ENCODE results near the gene DPYD.

The DPYD gene

GRCh38 chr1:97630948-97631347 is 289.9 kb downstream of the DPYD start:
- DNase-seq (no peak), ATAC-seq (replicated peaks) (no peak)
- Mint-ChIP-seq H3K36me3 (ENCODE audit: insufficient read depth) (no peaks in the 10 kb centered on the region), H3K27me3 (no peaks in the 10 kb centered on the region), H3K4me3 (no peak overlapping the region), H3K9me3 (no peaks in the 10 kb centered on the region), H3K4me1 (ENCODE audit: low read depth in 2 of 2) (peaks cover 3 to 4% of the 10 kb centered on the region in 2 donors), H3K27ac (no peak overlapping the region)

- no peak overlapping the region for H3K27ac Mint-ChIP-seq
- no peak for DNase-seq
- no peaks in the 10 kb centered on the region for H3K27me3 Mint-ChIP-seq
These were observed 290.6 kb downstream of the DPYD start for GRCh38 chr1:97630281-97630680.

GRCh38 chr1:97623220-97623619 is 297.6 kb downstream of the DPYD start:
- Mint-ChIP-seq H3K27ac (no peak overlapping the region), H3K4me1 (ENCODE audit: low read depth in 2 of 2) (peaks cover 1 to 3% of the 10 kb centered on the region in 2 donors), H3K9me3 (no peaks in the 10 kb centered on the region), H3K27me3 (no peaks in the 10 kb centered on the region), H3K36me3 (ENCODE audit: insufficient read depth) (no peaks in the 10 kb centered on the region), H3K4me3 (no peak overlapping the region)
- ATAC-seq (replicated peaks): no peak
- no peak for DNase-seq

More at GRCh38 chr1:97630281-97630680, 290.6 kb downstream of the DPYD start:
- no peaks in the 10 kb centered on the region for H3K36me3 Mint-ChIP-seq (ENCODE audit: insufficient read depth)
- H3K9me3 Mint-ChIP-seq: no peaks in the 10 kb centered on the region
- H3K4me3 Mint-ChIP-seq: no peak overlapping the region
- ATAC-seq (replicated peaks): no peak
- peaks cover 3 to 4% of the 10 kb centered on the region in 2 donors for H3K4me1 Mint-ChIP-seq (ENCODE audit: low read depth in 2 of 2)

DNA sequence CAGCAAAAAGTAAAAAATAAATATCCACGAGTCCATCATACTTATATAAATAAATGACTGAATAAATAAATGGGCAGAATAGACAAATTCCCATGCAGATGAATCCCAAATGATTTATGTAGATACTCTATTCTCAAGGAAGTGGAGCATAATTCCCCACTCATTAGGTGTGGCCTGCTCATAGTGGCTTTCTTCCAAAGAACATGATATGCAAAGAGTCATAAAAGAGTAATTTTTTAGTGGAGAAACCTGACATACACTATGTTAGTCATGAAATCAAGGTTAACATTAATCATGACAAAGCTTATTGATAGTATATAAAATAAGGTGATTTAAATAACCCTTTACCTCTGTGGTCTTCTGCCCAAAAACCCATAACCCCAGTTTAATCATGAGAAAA is 298.9 kb downstream of the DPYD start:
- no peak for DNase-seq
- Mint-ChIP-seq H3K27ac (no peak overlapping the region), H3K9me3 (no peaks in the 10 kb centered on the region), H3K4me3 (no peak overlapping the region), H3K36me3 (ENCODE audit: insufficient read depth) (no peaks in the 10 kb centered on the region), H3K27me3 (no peaks in the 10 kb centered on the region), H3K4me1 (ENCODE audit: low read depth in 2 of 2) (peaks cover 1 to 3% of the 10 kb centered on the region in 2 donors)
- no peak for ATAC-seq (replicated peaks)

DNA sequence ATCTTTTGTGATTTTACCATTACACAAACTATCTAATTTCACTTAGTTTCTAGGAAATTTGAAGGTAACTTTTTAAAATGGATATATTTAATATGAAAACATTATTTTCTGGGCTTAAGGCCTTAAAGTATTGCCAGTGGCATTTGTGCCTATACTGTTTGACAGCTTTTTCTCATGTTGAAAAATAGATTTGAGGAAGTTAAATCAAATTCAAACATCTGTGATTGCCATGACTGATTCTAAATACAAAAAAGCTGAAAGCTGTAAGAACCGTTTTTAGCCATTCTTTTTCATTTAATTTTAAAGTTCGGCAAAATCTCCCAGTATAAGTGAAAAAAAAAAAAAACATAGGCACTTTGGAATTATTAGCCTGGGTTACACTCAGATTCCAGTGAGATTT is 301.1 kb downstream of the DPYD start:
- ATAC-seq (replicated peaks) (no peak), DNase-seq (no peak)
- H3K4me3 Mint-ChIP-seq: no peak overlapping the region
- no peaks in the 10 kb centered on the region for H3K36me3 Mint-ChIP-seq (ENCODE audit: insufficient read depth)
- no peaks in the 10 kb centered on the region for H3K27me3 Mint-ChIP-seq
- no peak overlapping the region for H3K27ac Mint-ChIP-seq
- no peaks in the 10 kb centered on the region for H3K9me3 Mint-ChIP-seq
- peaks cover 0 to 3% of the 10 kb centered on the region in 2 donors for H3K4me1 Mint-ChIP-seq (ENCODE audit: low read depth in 2 of 2)

DNA sequence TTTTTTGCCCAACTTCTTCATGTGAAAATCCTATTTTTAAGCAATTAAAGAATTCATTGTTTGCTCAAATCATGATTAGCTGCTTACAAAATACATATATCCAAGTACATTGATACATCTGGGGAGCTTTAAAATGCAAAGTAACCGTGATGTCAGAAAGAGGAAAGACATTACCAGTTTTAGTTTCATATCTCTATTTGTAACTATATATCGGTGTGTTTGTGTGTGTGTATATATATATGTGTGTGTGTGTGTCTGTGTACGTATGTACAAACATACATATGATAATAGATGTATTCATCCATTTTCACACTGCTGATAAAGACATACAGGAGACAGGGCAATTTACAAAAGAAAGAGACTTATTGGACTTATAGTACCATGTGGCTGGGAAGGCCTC is 310.1 kb downstream of the DPYD start:
- H3K27ac Mint-ChIP-seq: peak overlapping the region in 1 of 2 donors; percentile 36
- DNase-seq: no peak
- no peak for ATAC-seq (replicated peaks)
- H3K27me3 Mint-ChIP-seq: no peaks in the 10 kb centered on the region
- H3K36me3 Mint-ChIP-seq (ENCODE audit: insufficient read depth): peaks cover 4% of the 10 kb centered on the region
- H3K4me3 Mint-ChIP-seq: no peak overlapping the region
- no peaks in the 10 kb centered on the region for H3K9me3 Mint-ChIP-seq
- H3K4me1 Mint-ChIP-seq (ENCODE audit: low read depth in 2 of 2): peaks cover 6 to 15% of the 10 kb centered on the region in 2 donors

DNA sequence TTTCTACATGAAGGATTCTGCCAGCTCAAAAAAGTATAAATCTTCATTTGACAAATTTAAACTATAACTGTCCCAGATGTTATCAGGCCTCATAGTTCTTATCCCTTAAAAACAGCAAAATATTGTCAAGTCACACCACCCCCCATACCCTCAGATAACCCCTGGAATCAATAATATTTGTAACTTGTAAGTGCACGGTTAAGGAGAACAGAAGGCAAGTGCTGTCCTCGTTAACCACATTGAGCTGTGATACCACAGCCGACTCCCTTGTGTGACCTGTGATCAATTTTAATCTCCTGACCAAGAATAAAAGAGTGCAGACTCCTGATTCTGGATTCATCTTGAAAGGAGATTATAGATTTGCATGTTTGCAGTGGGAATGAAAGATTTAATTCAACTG is 310.7 kb downstream of the DPYD start:
- ATAC-seq (replicated peaks) (no peak), DNase-seq (no peak)
- Mint-ChIP-seq H3K27ac (no peak overlapping the region), H3K27me3 (no peaks in the 10 kb centered on the region), H3K4me3 (no peak overlapping the region), H3K9me3 (no peaks in the 10 kb centered on the region), H3K4me1 (ENCODE audit: low read depth in 2 of 2) (peaks cover 6 to 15% of the 10 kb centered on the region in 2 donors), H3K36me3 (ENCODE audit: insufficient read depth) (peaks cover 4% of the 10 kb centered on the region)

DNA sequence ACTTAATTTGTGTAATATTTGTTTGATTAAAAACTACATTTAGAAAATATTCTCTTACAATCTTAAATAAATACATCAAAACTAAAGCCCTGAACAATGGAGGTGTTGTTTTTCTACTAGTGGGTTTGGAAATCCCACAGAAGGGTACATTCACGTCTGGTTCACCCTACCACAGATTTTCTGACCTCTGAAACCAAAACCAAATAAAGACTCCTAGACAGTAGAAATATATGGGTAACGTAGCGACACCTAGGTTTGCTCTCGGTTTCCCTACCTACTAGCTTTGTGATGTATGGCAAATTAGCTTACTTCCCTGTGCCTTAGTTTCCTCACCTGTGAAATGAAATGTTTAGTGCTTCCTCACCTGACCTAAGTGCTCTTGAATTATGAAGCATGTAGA is 312.6 kb downstream of the DPYD start:
- no peaks in the 10 kb centered on the region for H3K9me3 Mint-ChIP-seq
- no peak overlapping the region for H3K4me3 Mint-ChIP-seq
- H3K27ac Mint-ChIP-seq: no peak overlapping the region
- H3K4me1 Mint-ChIP-seq (ENCODE audit: low read depth in 2 of 2): peaks cover 6 to 15% of the 10 kb centered on the region in 2 donors
- H3K27me3 Mint-ChIP-seq: no peaks in the 10 kb centered on the region
- peaks cover 6% of the 10 kb centered on the region for H3K36me3 Mint-ChIP-seq (ENCODE audit: insufficient read depth)
- ATAC-seq (replicated peaks) (no peak), DNase-seq (no peak)

DNA sequence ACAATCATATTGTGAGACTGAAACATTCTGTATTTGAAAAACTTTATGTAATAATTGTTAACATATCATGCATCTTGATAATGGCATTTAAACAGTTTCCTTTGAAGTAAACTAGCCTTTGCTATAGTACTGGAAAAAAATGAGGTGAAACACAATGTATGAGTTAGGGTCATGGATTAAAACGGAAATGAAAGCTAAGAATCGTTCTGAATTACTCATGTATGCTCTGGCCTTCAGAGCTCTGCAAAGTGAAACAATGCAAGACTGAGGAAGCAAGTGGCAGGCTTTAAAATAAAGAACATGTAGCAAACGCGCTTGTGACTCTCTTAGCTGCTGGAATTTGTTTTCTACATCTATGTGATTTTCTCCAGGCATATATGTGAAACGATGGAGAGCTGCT is 317.1 kb downstream of the DPYD start:
- no peak for ATAC-seq (replicated peaks)
- H3K9me3 Mint-ChIP-seq: no peaks in the 10 kb centered on the region
- peaks cover 0 to 5% of the 10 kb centered on the region in 2 donors for H3K4me1 Mint-ChIP-seq (ENCODE audit: low read depth in 2 of 2)
- peaks cover 3% of the 10 kb centered on the region for H3K36me3 Mint-ChIP-seq (ENCODE audit: insufficient read depth)
- no peak overlapping the region for H3K4me3 Mint-ChIP-seq
- H3K27ac Mint-ChIP-seq: no peak overlapping the region
- no peak for DNase-seq
- no peaks in the 10 kb centered on the region for H3K27me3 Mint-ChIP-seq

DNA sequence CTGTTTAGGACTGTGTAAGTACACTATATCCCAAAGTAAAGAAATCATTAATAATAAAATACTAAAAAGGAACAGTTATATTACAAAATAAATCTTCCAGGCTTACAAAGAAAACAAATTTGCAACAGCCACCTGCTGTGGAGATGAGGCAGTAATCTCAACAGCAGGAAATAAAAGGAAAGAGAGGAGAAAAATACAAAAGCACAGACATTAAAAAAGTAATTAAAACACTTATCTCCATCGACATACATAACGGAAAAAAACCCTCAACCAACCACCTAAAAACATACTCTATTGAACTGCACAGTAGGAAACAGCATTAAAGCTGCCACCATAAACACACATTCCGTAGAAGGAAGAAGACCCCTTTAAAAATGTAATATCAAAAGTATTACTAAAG is 317.6 kb downstream of the DPYD start:
- H3K4me3 Mint-ChIP-seq: no peak overlapping the region
- H3K27ac Mint-ChIP-seq: no peak overlapping the region
- ATAC-seq (replicated peaks): no peak

GRCh38 chr1:97599447-97599846 is 321.4 kb downstream of the DPYD start:
- H3K4me3 Mint-ChIP-seq: no peak overlapping the region
- no peak for ATAC-seq (replicated peaks)
- no peak for DNase-seq
- H3K27me3 Mint-ChIP-seq: no peaks in the 10 kb centered on the region
- no peak overlapping the region for H3K27ac Mint-ChIP-seq
- H3K9me3 Mint-ChIP-seq: no peaks in the 10 kb centered on the region
- H3K4me1 Mint-ChIP-seq (ENCODE audit: low read depth in 2 of 2): peaks cover 0 to 4% of the 10 kb centered on the region in 2 donors
- H3K36me3 Mint-ChIP-seq (ENCODE audit: insufficient read depth): peaks cover 3% of the 10 kb centered on the region

More for the DNA sequence above, 317.6 kb downstream of the DPYD start:
- no peaks in the 10 kb centered on the region for H3K27me3 Mint-ChIP-seq
- peaks cover 0 to 6% of the 10 kb centered on the region in 2 donors for H3K4me1 Mint-ChIP-seq (ENCODE audit: low read depth in 2 of 2)
- DNase-seq: no peak
- H3K9me3 Mint-ChIP-seq: no peaks in the 10 kb centered on the region
- peaks cover 3% of the 10 kb centered on the region for H3K36me3 Mint-ChIP-seq (ENCODE audit: insufficient read depth)

GRCh38 chr1:97593192-97593591 is 327.6 kb downstream of the DPYD start:
- ATAC-seq (replicated peaks): no peak
- H3K9me3 Mint-ChIP-seq: peaks cover 0 to 2% of the 10 kb centered on the region in 2 donors
- H3K27me3 Mint-ChIP-seq: no peaks in the 10 kb centered on the region
- no peak overlapping the region for H3K4me3 Mint-ChIP-seq
- H3K4me1 Mint-ChIP-seq (ENCODE audit: low read depth in 2 of 2): peaks cover 0 to 2% of the 10 kb centered on the region in 2 donors
- DNase-seq: no peak
- peaks cover 16% of the 10 kb centered on the region for H3K36me3 Mint-ChIP-seq (ENCODE audit: insufficient read depth)
- H3K27ac Mint-ChIP-seq: no peak overlapping the region

DNA sequence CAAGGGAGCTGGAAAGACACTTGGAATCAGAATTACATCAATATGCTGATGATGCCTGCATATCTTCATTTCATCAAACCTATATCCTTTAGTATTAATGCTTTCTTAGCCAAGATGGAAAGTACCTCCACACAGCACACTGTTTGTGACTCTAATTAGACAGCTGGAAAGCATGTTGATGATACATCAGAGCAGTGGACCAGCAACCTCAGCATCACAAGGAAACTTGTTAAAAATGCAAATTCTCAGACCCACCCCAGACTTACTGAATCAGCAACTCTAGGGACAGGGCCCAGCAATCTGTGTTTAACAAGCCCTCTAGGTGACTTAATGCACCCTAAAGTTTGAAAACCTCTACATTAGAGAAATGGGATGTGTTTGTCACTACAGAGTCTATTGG is 332.1 kb downstream of the DPYD start:
- ATAC-seq (replicated peaks) (no peak), DNase-seq (no peak)
- Mint-ChIP-seq H3K4me1 (ENCODE audit: low read depth in 2 of 2) (no peaks in the 10 kb centered on the region), H3K9me3 (peaks cover 0 to 2% of the 10 kb centered on the region in 2 donors), H3K27ac (no peak overlapping the region), H3K27me3 (no peaks in the 10 kb centered on the region), H3K36me3 (ENCODE audit: insufficient read depth) (peaks cover 16% of the 10 kb centered on the region), H3K4me3 (no peak overlapping the region)

DNA sequence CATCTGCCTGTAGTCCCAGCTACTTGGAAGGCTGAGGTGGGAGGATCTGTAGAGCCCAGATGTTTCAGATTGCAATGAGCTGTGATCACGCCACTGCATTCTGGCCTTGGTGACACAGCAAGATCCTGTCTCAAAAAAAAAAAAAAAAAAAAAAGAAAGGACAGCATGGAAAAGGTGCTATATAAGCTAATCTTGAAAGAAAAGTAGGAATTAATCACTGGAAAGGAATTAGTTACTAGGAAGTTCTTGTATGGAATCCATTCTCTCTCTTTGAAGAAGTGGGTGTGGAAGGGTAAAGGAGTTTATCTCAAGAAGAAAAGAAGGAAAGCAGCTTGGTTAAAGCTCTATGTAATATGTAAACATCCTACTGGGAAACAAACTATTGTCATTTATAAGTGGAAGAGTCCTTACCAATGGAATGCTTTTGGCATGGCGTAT is 339.2 kb downstream of the DPYD start:
- H3K27me3 Mint-ChIP-seq: no peaks in the 10 kb centered on the region
- H3K36me3 Mint-ChIP-seq (ENCODE audit: insufficient read depth): peaks cover 8% of the 10 kb centered on the region
- no peak overlapping the region for H3K4me3 Mint-ChIP-seq
- no peak overlapping the region for H3K27ac Mint-ChIP-seq
- H3K4me1 Mint-ChIP-seq (ENCODE audit: low read depth in 2 of 2): no peaks in the 10 kb centered on the region
- no peaks in the 10 kb centered on the region for H3K9me3 Mint-ChIP-seq
- ATAC-seq (replicated peaks) (no peak), DNase-seq (no peak)

GRCh38 chr1:97577613-97578012 is 343.2 kb downstream of the DPYD start:
- no peaks in the 10 kb centered on the region for H3K4me1 Mint-ChIP-seq (ENCODE audit: low read depth in 2 of 2)
- no peak overlapping the region for H3K4me3 Mint-ChIP-seq
- no peaks in the 10 kb centered on the region for H3K27me3 Mint-ChIP-seq
- peaks cover 18% of the 10 kb centered on the region for H3K36me3 Mint-ChIP-seq (ENCODE audit: insufficient read depth)
- DNase-seq: no peak
- H3K27ac Mint-ChIP-seq: no peak overlapping the region
- ATAC-seq (replicated peaks): no peak
- H3K9me3 Mint-ChIP-seq: no peaks in the 10 kb centered on the region
